Measurements from ENCODE around the gene PHACTR4. TPM values are rescaled to one million over a fixed set of nuclear protein-coding genes. Genes with fewer than 3 reads are reported as not detected.
A peak's percentile ranks its signal among the peaks of the same experiment; 100 is the strongest.
"Not testable (repeated sequence)": the region's sequence is repeated elsewhere in the genome, so short reads cannot be mapped to it uniquely, and the experiment has no call there.

Gene PHACTR4
- total RNA-seq, 1 experiment from 2014 or later: 5.4 TPM

GRCh38 chr1:28526886-28527285 lies 157.3 kb downstream of the PHACTR4 start:
- no peak for DNase-seq (ENCODE audit: low read depth, low spot score)
- in situ Hi-C loops (cut with HindIII; ENCODE audit: low pct_unique_long_range_greater_than_20kb, low sequenced_read_pairs): no loop called here

GRCh38 chr1:28530456-28530855 lies 160.9 kb downstream of the PHACTR4 start:
- in situ Hi-C loops (cut with HindIII; ENCODE audit: low pct_unique_long_range_greater_than_20kb, low sequenced_read_pairs): no loop called here
- no peak for DNase-seq (ENCODE audit: low read depth, low spot score)

DNA sequence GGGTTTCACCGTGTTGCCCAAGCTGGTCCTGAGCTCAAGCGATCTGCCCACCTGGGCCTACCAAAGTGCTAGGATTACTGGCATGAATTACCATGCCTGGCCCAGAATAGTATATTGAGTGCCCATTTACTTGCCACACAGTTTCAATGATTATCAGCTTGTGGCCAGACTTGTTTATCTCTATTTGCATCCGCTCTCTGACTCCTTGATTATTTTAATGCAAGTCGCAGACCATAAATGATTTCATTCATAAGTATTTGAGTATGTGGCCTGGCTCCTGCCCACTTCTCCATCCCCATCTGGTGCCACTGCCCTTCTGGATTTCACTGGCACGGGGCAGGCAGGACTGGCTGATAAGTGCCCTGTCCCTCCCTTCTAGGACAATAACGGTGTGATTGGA lies 165.1 kb downstream of the PHACTR4 start:
- in situ Hi-C loops (cut with HindIII; ENCODE audit: low pct_unique_long_range_greater_than_20kb, low sequenced_read_pairs): no loop called here
- no peak for DNase-seq (ENCODE audit: low read depth, low spot score)

GRCh38 chr1:28535180-28535579 lies 165.6 kb downstream of the PHACTR4 start:
- in situ Hi-C loops (cut with HindIII; ENCODE audit: low pct_unique_long_range_greater_than_20kb, low sequenced_read_pairs): no loop called here
- no peak for DNase-seq (ENCODE audit: low read depth, low spot score)

- no peak for DNase-seq (ENCODE audit: low read depth, low spot score)
- in situ Hi-C loops (cut with HindIII; ENCODE audit: low pct_unique_long_range_greater_than_20kb, low sequenced_read_pairs): no loop called here
Observed at GRCh38 chr1:28537457-28538199, 168.1 kb downstream of the PHACTR4 start.

- in situ Hi-C loops (cut with HindIII; ENCODE audit: low pct_unique_long_range_greater_than_20kb, low sequenced_read_pairs): no loop called here
- no peak for DNase-seq (ENCODE audit: low read depth, low spot score)
Observed at GRCh38 chr1:28538286-28538685, 168.7 kb downstream of the PHACTR4 start.

DNA sequence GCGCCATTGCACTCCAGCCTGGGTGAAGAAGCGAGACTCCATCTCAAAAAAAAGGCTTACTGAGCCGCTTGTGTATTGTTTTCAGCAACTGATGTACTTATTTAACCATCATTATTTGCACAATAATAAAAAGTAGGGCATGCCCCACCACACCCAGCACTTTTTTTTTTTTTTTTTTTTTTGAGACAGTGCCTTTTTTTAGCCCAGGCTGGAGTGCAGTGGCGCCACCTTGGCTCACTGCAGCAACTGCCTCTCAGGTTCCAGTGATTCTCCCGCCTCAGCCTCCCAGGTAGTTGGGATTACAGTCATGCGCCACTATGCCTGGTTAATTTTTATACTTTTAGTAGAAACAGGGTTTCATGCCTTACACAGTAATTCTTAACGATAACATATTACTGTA lies 171.1 kb downstream of the PHACTR4 start:
- in situ Hi-C loops (cut with HindIII; ENCODE audit: low pct_unique_long_range_greater_than_20kb, low sequenced_read_pairs): no loop called here
- DNase-seq (ENCODE audit: low read depth, low spot score): peak; percentile 21

- in situ Hi-C loops (cut with HindIII; ENCODE audit: low pct_unique_long_range_greater_than_20kb, low sequenced_read_pairs); DNase-seq (ENCODE audit: low read depth, low spot score): not testable (repeated sequence)
Observed at GRCh38 chr1:28541414-28542015, 172.0 kb downstream of the PHACTR4 start.

DNA sequence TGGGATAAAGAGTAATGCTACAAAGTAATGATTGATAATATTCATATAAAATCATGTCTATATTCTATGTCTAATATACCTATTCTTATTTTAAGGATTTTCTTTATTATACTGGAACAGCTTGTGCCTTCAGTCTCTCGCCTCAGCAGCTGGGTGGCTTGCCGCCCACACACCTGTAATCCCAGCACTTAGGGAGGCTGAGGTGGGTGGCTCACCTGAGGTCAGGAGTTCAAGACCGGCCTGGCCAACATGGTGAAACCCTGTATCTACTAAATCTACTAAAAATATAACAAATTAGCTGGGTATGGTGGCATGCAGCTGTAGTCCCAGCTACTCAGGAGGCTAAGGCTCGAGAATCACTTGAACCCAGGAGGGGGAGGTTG lies 175.7 kb downstream of the PHACTR4 start:
- in situ Hi-C loops (cut with HindIII; ENCODE audit: low pct_unique_long_range_greater_than_20kb, low sequenced_read_pairs): no loop called here
- DNase-seq (ENCODE audit: low read depth, low spot score): no peak

GRCh38 chr1:28548318-28548717 lies 178.8 kb downstream of the PHACTR4 start:
- no peak for DNase-seq (ENCODE audit: low read depth, low spot score)
- in situ Hi-C loops (cut with HindIII; ENCODE audit: low pct_unique_long_range_greater_than_20kb, low sequenced_read_pairs): no loop called here

Small RNAs within 50 kb of the gene (small RNA-seq; reads per million reads assigned to genes)
- gene RF00019 (0 reads per million in 2 experiments), gene RNU6ATAC27P (0 reads per million in 2 experiments), gene SNORA73A (0 reads per million in 2 experiments), gene SNORA73B (35.6 to 49.9 reads per million in 2 experiments)

Other genes with a start within 250 kb of the PHACTR4 start
- gene PTAFR, start 193.1 kb upstream of the PHACTR4 start, total RNA-seq (2014; rRNA removed; shearing (Covaris generic)): 0.24 and 0.29 TPM in 2 replicates
- gene DNAJC8, start 136.7 kb upstream of the PHACTR4 start, total RNA-seq (2014; rRNA removed; shearing (Covaris generic)): 133 and 136 TPM in 2 replicates
- gene ATP5IF1, start 133.6 kb upstream of the PHACTR4 start, total RNA-seq (2014; rRNA removed; shearing (Covaris generic)): 34.9 and 37.2 TPM in 2 replicates
- gene SESN2, start 110.2 kb upstream of the PHACTR4 start, total RNA-seq (2014; rRNA removed; shearing (Covaris generic)): 33.5 and 43.1 TPM in 2 replicates
- 14.4 and 19.0 TPM in 2 replicates for gene MED18, start 40.7 kb upstream of the PHACTR4 start, total RNA-seq (2014; rRNA removed; shearing (Covaris generic))
- gene RCC1, start 136.3 kb downstream of the PHACTR4 start, total RNA-seq (2014; rRNA removed; shearing (Covaris generic)): 26.0 and 26.7 TPM in 2 replicates
- gene TRNAU1AP, start 183.3 kb downstream of the PHACTR4 start, total RNA-seq (2014; rRNA removed; shearing (Covaris generic)): 13.4 and 22.6 TPM in 2 replicates
- not detected in 2 replicates for gene RAB42, start 222.5 kb downstream of the PHACTR4 start, total RNA-seq (2014; rRNA removed; shearing (Covaris generic))